RWPE2 (cell line): ENCODE data around the gene ZFYVE19.

Experiments used
- ATAC-seq: fragments of 200-7000 bp; cut with Tn5 transposase; 3 replicates; pipeline ENCODE4 v1.9.1; 2021; ENCODE audit warnings: low read depth
- DNase-seq: peaks from one replicate; pipeline ENCODE4 v3.0.0-alpha.2; 2020; ENCODE audit warnings: low spot score
- H3K27ac ChIP-seq: fragments of 450-650 bp; 2 replicates; pipeline ENCODE4 v1.5.1; 2017; ENCODE audit warnings: mild to moderate bottlenecking; ENCODE audit not compliant: poor library complexity, severe bottlenecking
- H3K27me3 ChIP-seq: fragments of 250-450 bp; sonication (Bioruptor Pico); 2 replicates; pipeline ENCODE4 v1.5.1; 2021; ENCODE audit warnings: mild to moderate bottlenecking, moderate library complexity; ENCODE audit not compliant: insufficient read depth, poor library complexity, severe bottlenecking
- H3K36me3 ChIP-seq: fragments of 250-450 bp; sonication (Bioruptor Pico); 2 replicates; pipeline ENCODE4 v1.5.1; 2020; ENCODE audit warnings: low read depth, mild to moderate bottlenecking, moderate library complexity
- H3K4me1 ChIP-seq: fragments of 250-450 bp; sonication (Bioruptor Pico); 2 replicates; pipeline ENCODE4 v1.5.1; 2021; ENCODE audit warnings: mild to moderate bottlenecking, moderate library complexity; ENCODE audit not compliant: insufficient read depth, poor library complexity, severe bottlenecking
- H3K4me3 ChIP-seq: fragments of 250-450 bp; sonication (Bioruptor Pico); 2 replicates; pipeline ENCODE4 v1.5.1; 2021; ENCODE audit warnings: mild to moderate bottlenecking, moderate library complexity; ENCODE audit not compliant: severe bottlenecking
- H3K9me3 ChIP-seq: fragments of 250-450 bp; sonication (Bioruptor Pico); 2 replicates; pipeline ENCODE4 v1.5.1; 2021; ENCODE audit warnings: mild to moderate bottlenecking, moderate library complexity; ENCODE audit not compliant: severe bottlenecking
- TF ChIP-seq, protein P1 (sequence below): fragments of 450-650 bp; IDR thresholded peaks from one replicate; pipeline ENCODE4 v1.5.1; 2017; ENCODE audit warnings: mild to moderate bottlenecking, moderate library complexity; ENCODE audit not compliant: poor library complexity, severe bottlenecking

Gene ZFYVE19

DNA sequence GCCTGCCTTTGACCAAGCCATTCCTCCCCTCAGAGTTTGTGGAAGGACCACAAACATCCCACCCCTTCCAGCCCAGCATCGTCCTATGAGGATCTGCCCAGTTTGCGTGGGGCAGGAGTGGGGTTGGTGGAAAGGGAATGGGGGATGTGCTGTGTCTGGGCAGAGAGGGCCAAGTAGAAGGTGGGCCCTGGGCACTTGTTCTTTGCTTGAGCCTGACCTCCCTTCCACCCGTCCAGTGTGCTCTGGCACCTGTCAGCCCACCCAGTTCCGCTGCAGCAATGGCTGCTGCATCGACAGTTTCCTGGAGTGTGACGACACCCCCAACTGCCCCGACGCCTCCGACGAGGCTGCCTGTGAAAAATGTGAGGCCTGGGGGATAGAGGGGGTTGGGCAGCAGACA, 47.3 kb downstream of the ZFYVE19 start:
- no peaks in the 10 kb centered on the region for H3K9me3 ChIP-seq
- no peak for DNase-seq
- H3K27ac ChIP-seq = no peak overlapping the region
- peaks cover 86% of the 10 kb centered on the region for H3K36me3 ChIP-seq
- H3K4me1 ChIP-seq = no peaks in the 10 kb centered on the region
- H3K27me3 ChIP-seq = no peaks in the 10 kb centered on the region
- H3K4me3 ChIP-seq = no peak overlapping the region
- no peak for ATAC-seq
- TF ChIP-seq, protein P1, sequence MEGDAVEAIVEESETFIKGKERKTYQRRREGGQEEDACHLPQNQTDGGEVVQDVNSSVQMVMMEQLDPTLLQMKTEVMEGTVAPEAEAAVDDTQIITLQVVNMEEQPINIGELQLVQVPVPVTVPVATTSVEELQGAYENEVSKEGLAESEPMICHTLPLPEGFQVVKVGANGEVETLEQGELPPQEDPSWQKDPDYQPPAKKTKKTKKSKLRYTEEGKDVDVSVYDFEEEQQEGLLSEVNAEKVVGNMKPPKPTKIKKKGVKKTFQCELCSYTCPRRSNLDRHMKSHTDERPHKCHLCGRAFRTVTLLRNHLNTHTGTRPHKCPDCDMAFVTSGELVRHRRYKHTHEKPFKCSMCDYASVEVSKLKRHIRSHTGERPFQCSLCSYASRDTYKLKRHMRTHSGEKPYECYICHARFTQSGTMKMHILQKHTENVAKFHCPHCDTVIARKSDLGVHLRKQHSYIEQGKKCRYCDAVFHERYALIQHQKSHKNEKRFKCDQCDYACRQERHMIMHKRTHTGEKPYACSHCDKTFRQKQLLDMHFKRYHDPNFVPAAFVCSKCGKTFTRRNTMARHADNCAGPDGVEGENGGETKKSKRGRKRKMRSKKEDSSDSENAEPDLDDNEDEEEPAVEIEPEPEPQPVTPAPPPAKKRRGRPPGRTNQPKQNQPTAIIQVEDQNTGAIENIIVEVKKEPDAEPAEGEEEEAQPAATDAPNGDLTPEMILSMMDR = no peak

DNA sequence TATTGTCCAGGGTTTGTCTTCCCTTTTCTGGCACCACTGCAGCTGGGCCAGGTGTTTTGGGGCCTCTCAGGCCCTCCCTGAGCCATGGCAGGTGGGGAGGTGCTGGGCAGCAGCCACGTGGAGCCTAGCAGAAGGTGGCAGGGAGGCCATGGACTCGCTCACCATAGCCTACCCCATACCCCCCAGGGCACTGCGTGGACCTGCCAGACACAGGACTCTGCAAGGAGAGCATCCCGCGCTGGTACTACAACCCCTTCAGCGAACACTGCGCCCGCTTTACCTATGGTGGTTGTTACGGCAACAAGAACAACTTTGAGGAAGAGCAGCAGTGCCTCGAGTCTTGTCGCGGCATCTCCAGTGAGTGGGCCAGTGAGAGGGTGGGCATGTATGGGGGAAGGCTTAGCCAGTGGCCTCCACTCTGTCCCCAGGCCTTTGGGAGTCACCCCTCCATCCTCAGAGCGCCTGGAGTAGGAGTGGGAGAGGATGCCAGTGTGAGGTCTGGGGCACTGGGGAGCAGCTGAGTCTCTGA, 48.9 kb downstream of the ZFYVE19 start:
- ATAC-seq = no peak
- H3K36me3 ChIP-seq = peaks cover 70% of the 10 kb centered on the region
- H3K9me3 ChIP-seq = no peaks in the 10 kb centered on the region
- TF ChIP-seq, protein P1 = no peak
- no peak overlapping the region for H3K4me3 ChIP-seq
- H3K4me1 ChIP-seq = no peaks in the 10 kb centered on the region
- no peaks in the 10 kb centered on the region for H3K27me3 ChIP-seq
- no peak overlapping the region for H3K27ac ChIP-seq
- no peak for DNase-seq

DNA sequence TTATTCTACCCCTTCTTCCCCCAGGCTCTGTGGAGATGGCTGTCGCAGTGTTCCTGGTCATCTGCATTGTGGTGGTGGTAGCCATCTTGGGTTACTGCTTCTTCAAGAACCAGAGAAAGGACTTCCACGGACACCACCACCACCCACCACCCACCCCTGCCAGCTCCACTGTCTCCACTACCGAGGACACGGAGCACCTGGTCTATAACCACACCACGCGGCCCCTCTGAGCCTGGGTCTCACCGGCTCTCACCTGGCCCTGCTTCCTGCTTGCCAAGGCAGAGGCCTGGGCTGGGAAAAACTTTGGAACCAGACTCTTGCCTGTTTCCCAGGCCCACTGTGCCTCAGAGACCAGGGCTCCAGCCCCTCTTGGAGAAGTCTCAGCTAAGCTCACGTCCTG, 49.9 kb downstream of the ZFYVE19 start:
- Histone ChIP-seq H3K36me3 (peaks cover 60% of the 10 kb centered on the region), H3K27ac (peak overlapping the region; percentile 29), H3K27me3 (no peaks in the 10 kb centered on the region), H3K4me3 (no peak overlapping the region), H3K4me1 (peaks cover under 1% of the 10 kb centered on the region), H3K9me3 (no peaks in the 10 kb centered on the region)
- ATAC-seq = no peak
- TF ChIP-seq, protein P1 = no peak
- DNase-seq = no peak

DNA sequence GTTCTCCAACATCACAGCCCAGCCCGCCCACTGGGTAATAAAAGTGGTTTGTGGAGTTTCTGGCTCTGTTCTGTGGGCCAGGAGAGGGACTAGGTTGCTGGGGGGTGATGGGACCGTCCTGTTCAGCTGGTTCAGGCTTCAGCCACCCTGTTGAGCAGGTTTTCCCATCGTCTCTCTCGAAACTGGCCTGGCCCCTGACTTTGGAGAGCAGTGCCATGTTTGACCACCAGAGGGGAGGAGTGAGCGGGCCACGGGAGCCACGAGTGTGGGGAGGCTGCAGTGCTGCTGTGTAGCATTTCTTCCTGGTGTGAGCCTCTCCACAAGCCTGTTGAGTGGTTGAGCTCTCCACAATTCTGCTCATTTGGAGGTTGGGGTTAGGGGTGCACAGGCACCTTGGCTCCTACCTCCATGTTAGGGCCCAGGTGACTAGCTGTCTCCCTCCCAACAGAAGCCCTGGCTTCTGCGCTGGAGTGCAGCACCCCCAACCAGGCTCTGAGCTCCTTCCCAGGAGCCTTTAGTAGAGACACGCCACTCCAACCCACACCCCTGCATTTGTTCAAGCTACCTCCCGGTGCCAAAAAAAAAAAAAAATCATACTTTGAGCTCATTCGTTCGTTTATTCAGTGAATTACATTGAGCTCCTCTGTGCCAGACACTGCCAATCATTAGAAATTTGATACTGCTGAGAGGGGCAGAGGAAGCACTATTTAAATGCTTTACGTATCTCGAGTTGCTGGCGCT, 50.9 kb downstream of the ZFYVE19 start:
- ATAC-seq = peak; percentile 69

DNA sequence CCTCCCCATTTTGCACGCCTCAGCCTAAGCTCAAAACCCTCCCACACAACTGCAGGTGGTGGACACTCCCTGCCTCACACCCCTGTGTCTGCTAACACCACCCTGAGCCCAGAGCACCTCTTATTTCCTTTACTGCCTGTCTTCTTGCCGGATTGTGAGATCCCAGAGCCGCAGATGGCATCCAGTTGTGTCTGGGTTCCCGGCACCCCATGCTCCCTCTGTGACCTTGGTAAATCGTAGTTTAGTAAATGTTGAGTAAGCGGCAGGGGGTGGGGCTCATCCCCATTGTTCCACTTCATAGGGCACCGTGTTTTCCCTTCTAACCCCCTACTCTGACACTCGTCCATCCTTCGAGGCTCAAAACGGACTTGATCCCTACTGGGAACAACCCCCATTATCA, 51.8 kb downstream of the ZFYVE19 start:
- peaks cover 41% of the 10 kb centered on the region for H3K36me3 ChIP-seq
- H3K4me3 ChIP-seq = no peak overlapping the region
- no peaks in the 10 kb centered on the region for H3K27me3 ChIP-seq
- H3K4me1 ChIP-seq = peaks cover 6% of the 10 kb centered on the region
- H3K27ac ChIP-seq = no peak overlapping the region
- ATAC-seq = no peak
- DNase-seq = no peak
- TF ChIP-seq, protein P1 = no peak
- no peaks in the 10 kb centered on the region for H3K9me3 ChIP-seq

More for the DNA sequence above, 50.9 kb downstream of the ZFYVE19 start:
- peaks cover 6% of the 10 kb centered on the region for H3K4me1 ChIP-seq
- H3K4me3 ChIP-seq = no peak overlapping the region
- TF ChIP-seq, protein P1 = peak; percentile 99
- H3K27ac ChIP-seq = peak overlapping the region; percentile 29
- H3K9me3 ChIP-seq = no peaks in the 10 kb centered on the region
- no peaks in the 10 kb centered on the region for H3K27me3 ChIP-seq
- no peak for DNase-seq
- H3K36me3 ChIP-seq = peaks cover 50% of the 10 kb centered on the region
